Nephron (organoid): ENCODE results near the gene DACH1.

Experiments used
- H3K27ac Mint-ChIP-seq, 3 experiments: 2 replicates each; pipeline ENCODE4 v1.8.0; 2020; ENCODE audit warnings: mixed read lengths in 3 of 3, mild to moderate bottlenecking in 2 of 3, moderate library complexity in 1 of 3
- H3K27me3 Mint-ChIP-seq: 2 replicates; pipeline ENCODE4 v1.8.0; 2021; ENCODE audit warnings: low read depth, mild to moderate bottlenecking, moderate library complexity, mixed read lengths
- H3K36me3 Mint-ChIP-seq: 2 replicates; pipeline ENCODE4 v1.8.0; 2020; ENCODE audit warnings: low read depth, mixed read lengths
- H3K4me1 Mint-ChIP-seq: 2 replicates; pipeline ENCODE4 v1.8.0; 2020; ENCODE audit warnings: mixed read lengths
- H3K4me3 Mint-ChIP-seq, 3 experiments: 2 replicates each; pipeline ENCODE4 v1.8.0; 2020; ENCODE audit warnings: mild to moderate bottlenecking in 3 of 3, mixed read lengths in 3 of 3, moderate library complexity in 2 of 3
- H3K9me3 Mint-ChIP-seq: 2 replicates; pipeline ENCODE4 v1.8.0; 2020; ENCODE audit warnings: mixed read lengths
- TF ChIP-seq, protein P1 (sequence below), 3 experiments: fragments of 200-600 bp; sonication (generic); IDR thresholded peaks; one replicate each; pipeline ENCODE4 v1.5.0; 2021; ENCODE audit warnings: antibody characterized with exemption in 3 of 3; ENCODE audit not compliant: unreplicated experiment in 3 of 3

Gene DACH1

DNA sequence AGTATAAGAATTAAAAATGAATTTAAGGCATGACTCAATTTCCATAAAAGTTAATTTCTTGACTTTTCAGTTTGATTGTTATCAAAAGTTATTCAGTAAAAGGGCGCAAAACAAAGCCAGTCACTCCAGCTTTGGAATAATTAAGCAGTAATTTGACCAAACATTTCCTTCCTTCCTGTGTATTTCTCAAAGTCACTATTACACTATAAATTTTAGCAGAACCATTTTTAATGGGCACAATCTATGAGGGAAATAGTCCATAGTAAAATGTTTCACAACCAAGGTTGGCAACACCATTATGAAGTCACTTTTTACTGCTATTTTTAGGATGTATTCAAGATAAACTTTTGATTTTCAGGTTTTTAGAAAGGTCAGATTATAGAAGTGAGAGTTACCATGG, 91.0 kb downstream of the DACH1 start:
- Mint-ChIP-seq H3K27me3 (no peaks in the 10 kb centered on the region), H3K27ac (no peak overlapping the region), H3K36me3 (peaks cover 7% of the 10 kb centered on the region), H3K4me3 (no peak overlapping the region), H3K4me1 (peaks cover 19% of the 10 kb centered on the region), H3K9me3 (no peaks in the 10 kb centered on the region)
- TF ChIP-seq, protein P1, sequence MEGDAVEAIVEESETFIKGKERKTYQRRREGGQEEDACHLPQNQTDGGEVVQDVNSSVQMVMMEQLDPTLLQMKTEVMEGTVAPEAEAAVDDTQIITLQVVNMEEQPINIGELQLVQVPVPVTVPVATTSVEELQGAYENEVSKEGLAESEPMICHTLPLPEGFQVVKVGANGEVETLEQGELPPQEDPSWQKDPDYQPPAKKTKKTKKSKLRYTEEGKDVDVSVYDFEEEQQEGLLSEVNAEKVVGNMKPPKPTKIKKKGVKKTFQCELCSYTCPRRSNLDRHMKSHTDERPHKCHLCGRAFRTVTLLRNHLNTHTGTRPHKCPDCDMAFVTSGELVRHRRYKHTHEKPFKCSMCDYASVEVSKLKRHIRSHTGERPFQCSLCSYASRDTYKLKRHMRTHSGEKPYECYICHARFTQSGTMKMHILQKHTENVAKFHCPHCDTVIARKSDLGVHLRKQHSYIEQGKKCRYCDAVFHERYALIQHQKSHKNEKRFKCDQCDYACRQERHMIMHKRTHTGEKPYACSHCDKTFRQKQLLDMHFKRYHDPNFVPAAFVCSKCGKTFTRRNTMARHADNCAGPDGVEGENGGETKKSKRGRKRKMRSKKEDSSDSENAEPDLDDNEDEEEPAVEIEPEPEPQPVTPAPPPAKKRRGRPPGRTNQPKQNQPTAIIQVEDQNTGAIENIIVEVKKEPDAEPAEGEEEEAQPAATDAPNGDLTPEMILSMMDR (IDR thresholded peaks at IDR 0.05; ENCODE audit: unreplicated experiment in 3 of 3): no peak

DNA sequence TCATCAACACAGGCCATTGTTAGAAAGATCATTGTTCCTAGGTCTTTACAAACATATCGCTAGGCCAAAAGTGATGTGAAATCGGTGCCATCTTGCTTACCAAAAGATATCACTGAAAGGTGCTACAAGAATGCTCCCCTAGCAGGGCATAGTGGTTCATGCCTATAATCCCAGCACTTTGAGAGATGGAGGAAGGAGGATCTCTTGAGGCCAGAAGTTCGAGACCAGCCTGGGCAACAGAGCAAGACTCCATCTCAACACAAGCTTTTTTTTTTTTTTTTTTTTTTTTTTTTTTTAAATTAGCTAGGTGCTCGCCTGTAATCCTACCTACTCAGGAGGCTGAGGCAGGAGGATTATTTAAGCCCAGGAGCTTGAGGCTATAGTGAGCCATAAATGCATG, 92.1 kb downstream of the DACH1 start:
- Mint-ChIP-seq H3K4me3 (no peak overlapping the region), H3K9me3 (no peaks in the 10 kb centered on the region), H3K27ac (peak overlapping the region in 1 of 3 experiments; percentile 49), H3K36me3 (peaks cover 5% of the 10 kb centered on the region), H3K4me1 (peaks cover 30% of the 10 kb centered on the region), H3K27me3 (no peaks in the 10 kb centered on the region)
- TF ChIP-seq, protein P1 (IDR thresholded peaks at IDR 0.05; ENCODE audit: unreplicated experiment in 3 of 3): no peak

DNA sequence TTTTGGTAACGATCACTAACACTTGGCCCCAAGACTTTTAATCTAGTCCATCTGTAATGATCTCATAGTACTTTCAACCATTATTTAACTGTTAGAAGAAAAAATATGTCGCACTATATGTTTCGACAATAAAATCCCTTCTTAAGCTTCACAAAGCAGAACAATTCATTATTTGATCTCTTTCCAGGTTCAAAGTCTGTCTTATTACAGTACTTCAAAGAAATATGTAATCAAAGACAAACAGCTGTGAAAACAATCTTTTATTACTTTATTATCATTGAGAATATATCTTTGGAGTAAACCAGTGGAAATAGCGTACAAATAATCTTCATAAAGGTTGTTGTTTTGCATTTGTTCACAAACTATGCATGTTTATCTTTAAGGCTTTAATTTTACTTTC, 93.5 kb downstream of the DACH1 start:
- Mint-ChIP-seq H3K9me3 (no peaks in the 10 kb centered on the region), H3K4me1 (peaks cover 30% of the 10 kb centered on the region), H3K36me3 (no peaks in the 10 kb centered on the region), H3K4me3 (no peak overlapping the region), H3K27me3 (no peaks in the 10 kb centered on the region), H3K27ac (peak overlapping the region; percentile 61 to 80 (median 76))
- TF ChIP-seq, protein P1 (IDR thresholded peaks at IDR 0.05; ENCODE audit: unreplicated experiment in 3 of 3): no peak

DNA sequence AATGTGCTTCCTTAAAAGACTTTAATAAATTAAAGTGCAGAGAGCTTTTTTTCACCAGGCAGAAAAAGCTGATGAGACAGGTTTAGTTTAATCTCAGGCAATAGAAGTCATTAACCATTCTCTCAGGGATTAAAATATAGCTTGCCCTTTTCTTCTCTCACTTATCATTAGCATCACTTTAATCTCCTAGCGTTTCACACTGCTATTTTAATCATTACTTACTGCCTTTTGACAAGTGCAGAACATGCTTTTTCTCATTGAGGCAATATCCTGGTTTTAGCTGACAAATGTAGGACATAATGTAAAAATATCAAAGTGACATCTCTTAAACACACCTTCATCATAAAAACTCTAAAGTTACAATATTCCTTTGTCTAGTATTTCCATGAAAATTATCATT, 94.6 kb downstream of the DACH1 start:
- H3K4me1 Mint-ChIP-seq: peaks cover 30% of the 10 kb centered on the region
- no peaks in the 10 kb centered on the region for H3K27me3 Mint-ChIP-seq
- H3K36me3 Mint-ChIP-seq: no peaks in the 10 kb centered on the region
- no peak overlapping the region for H3K4me3 Mint-ChIP-seq
- TF ChIP-seq, protein P1 (IDR thresholded peaks at IDR 0.05; ENCODE audit: unreplicated experiment in 3 of 3): no peak
- H3K9me3 Mint-ChIP-seq: no peaks in the 10 kb centered on the region
- peak overlapping the region; percentile 50 to 80 (median 50) for H3K27ac Mint-ChIP-seq

DNA sequence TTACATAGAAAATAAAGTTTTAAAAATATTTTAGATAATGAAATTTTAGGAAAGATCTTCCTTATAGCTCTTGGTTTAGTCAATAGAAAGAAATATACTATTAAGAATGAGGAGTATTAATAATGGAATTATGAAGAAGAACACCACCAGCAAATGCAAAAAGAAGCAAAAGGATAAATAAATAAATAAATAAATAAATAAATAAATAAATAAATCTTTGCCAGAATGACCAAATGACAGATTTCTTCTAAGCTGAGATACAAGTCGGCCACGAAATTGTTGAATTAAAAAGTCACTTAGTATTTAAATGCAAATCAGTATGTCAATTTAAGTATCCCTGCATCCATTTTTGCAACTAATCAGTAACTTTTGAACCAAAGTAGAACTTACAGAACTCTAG, 95.9 kb downstream of the DACH1 start:
- no peak overlapping the region for H3K4me3 Mint-ChIP-seq
- peak overlapping the region in 1 of 3 experiments; percentile 66 for H3K27ac Mint-ChIP-seq

DNA sequence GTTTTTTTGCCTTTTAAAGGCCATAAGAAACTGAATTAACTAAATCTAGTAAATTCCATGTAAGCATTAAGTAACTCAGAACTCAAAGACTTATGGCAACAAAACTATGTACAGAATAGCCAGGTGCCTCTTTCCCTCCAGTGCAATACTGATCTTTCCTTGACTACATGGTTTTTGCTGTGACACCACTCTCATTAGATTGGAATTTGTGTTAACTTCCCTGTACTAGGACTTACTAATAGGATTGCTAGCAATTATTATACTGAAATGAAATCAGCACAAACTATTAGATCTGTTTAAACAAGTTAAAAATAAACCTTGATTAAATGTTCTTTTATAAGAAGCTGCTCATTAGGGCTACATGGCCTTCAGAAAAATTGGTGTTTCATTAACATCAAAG, 96.3 kb downstream of the DACH1 start:
- Mint-ChIP-seq H3K36me3 (peaks cover 7% of the 10 kb centered on the region), H3K4me1 (peaks cover 30% of the 10 kb centered on the region), H3K27me3 (no peaks in the 10 kb centered on the region), H3K27ac (peak overlapping the region; percentile 45 to 66 (median 57)), H3K4me3 (no peak overlapping the region), H3K9me3 (no peaks in the 10 kb centered on the region)
- TF ChIP-seq, protein P1 (IDR thresholded peaks at IDR 0.05; ENCODE audit: unreplicated experiment in 3 of 3): no peak

More for the DNA sequence above, 95.9 kb downstream of the DACH1 start:
- TF ChIP-seq, protein P1 (IDR thresholded peaks at IDR 0.05; ENCODE audit: unreplicated experiment in 3 of 3): no peak
- peaks cover 4% of the 10 kb centered on the region for H3K36me3 Mint-ChIP-seq
- H3K4me1 Mint-ChIP-seq: peaks cover 30% of the 10 kb centered on the region
- H3K9me3 Mint-ChIP-seq: no peaks in the 10 kb centered on the region
- no peaks in the 10 kb centered on the region for H3K27me3 Mint-ChIP-seq
